Stimulated activated CD4-positive, alpha-beta T cell treated with anti-CD3 and anti-CD28 coated beads, Interleukin-1b, Interleukin-23, amount 100 ng/mL, for 1 hour (primary cell): ENCODE data around the gene CDC42BPB.

ENCODE experiments used
- DNase-seq, 2 donors: peaks; one replicate each; pipeline ENCODE4 v3.0.0-alpha.2; 2020; ENCODE audit warnings: low read depth in 2 of 2

Gene CDC42BPB

GRCh38 chr14:102966681-102967505 is 90.5 kb downstream of the CDC42BPB start:
- DNase-seq: no peak

- no peak for DNase-seq
Measured at GRCh38 chr14:102965971-102966655, 91.2 kb downstream of the CDC42BPB start.

- DNase-seq: no peak
Measured at GRCh38 chr14:102965282-102965681, 92.1 kb downstream of the CDC42BPB start.

- no peak for DNase-seq
Measured at GRCh38 chr14:102964152-102964730, 93.1 kb downstream of the CDC42BPB start.

- DNase-seq: no peak
Measured at GRCh38 chr14:102962111-102962627, 95.2 kb downstream of the CDC42BPB start.

GRCh38 chr14:102958461-102958860 is 98.9 kb downstream of the CDC42BPB start:
- no peak for DNase-seq

- no peak for DNase-seq
Measured at GRCh38 chr14:102957222-102957621, 100.1 kb downstream of the CDC42BPB start.

GRCh38 chr14:102955636-102956408 is 101.5 kb downstream of the CDC42BPB start:
- no peak for DNase-seq

GRCh38 chr14:102954081-102954789 is 103.1 kb downstream of the CDC42BPB start:
- no peak for DNase-seq

GRCh38 chr14:102953100-102953499 is 104.2 kb downstream of the CDC42BPB start:
- DNase-seq: no peak

- DNase-seq: no peak
Measured at GRCh38 chr14:102952276-102952675, 105.1 kb downstream of the CDC42BPB start.

GRCh38 chr14:102951799-102952198 is 105.5 kb downstream of the CDC42BPB start:
- DNase-seq: no peak

GRCh38 chr14:102951034-102951433 is 106.3 kb downstream of the CDC42BPB start:
- no peak for DNase-seq

- DNase-seq: no peak
Measured at GRCh38 chr14:102949801-102950451, 107.4 kb downstream of the CDC42BPB start.

- DNase-seq: no peak
Measured at GRCh38 chr14:102949062-102949800, 108.1 kb downstream of the CDC42BPB start.

GRCh38 chr14:102948698-102949061 is 108.7 kb downstream of the CDC42BPB start:
- no peak for DNase-seq

- no peak for DNase-seq
Measured at GRCh38 chr14:102947321-102948103, 109.8 kb downstream of the CDC42BPB start.

GRCh38 chr14:102945346-102946130 is 111.8 kb downstream of the CDC42BPB start:
- DNase-seq: no peak
